PC-3 (cell line): ENCODE data around the gene TGOLN2. TPM values are rescaled to one million over a fixed set of nuclear protein-coding genes. Genes with fewer than 3 reads are reported as not detected.
A peak's percentile ranks its signal among the peaks of the same experiment; 100 is the strongest.

Source experiments
- ATAC-seq: fragments of 200-7000 bp; cut with Tn5 transposase; 2 replicates; pipeline ENCODE4 v1.9.1; 2020; ENCODE audit warnings: mild to moderate bottlenecking, moderate library complexity
- BruUV-seq: library from RNA; stranded (reverse); fragments of 400-500 nt; replicated peaks from 2 replicates; lab custom pipeline; 2021; lab: Mats Ljungman, UMichigan
- CTCF ChIA-PET: fragments of 300-600 bp; sonication (Branson Sonifier 250); formaldehyde crosslinking; loops from one replicate; lab custom pipeline; 2022; ENCODE audit warnings: antibody characterized with exemption; lab: Charles Lee
- POLR2A ChIA-PET: fragments of 300-600 bp; sonication (Branson Sonifier 250); formaldehyde crosslinking; loops from one replicate; lab custom pipeline; 2022; ENCODE audit warnings: antibody characterized with exemption; ENCODE audit not compliant: unreplicated experiment; lab: Charles Lee
- DNase-seq: peaks from one replicate; pipeline ENCODE4 v3.0.0-alpha.2; 2015
- H2AFZ ChIP-seq: fragments of 300-600 bp; sonication (generic); 2 replicates; pipeline ENCODE4 v1.6.0; 2016; ENCODE audit warnings: antibody characterized with exemption, low read length
- H3F3A ChIP-seq: fragments of 300-600 bp; sonication (generic); one replicate; pipeline ENCODE4 v1.6.0; 2017; ENCODE audit warnings: antibody characterized with exemption, low read length, control low read depth, mild to moderate bottlenecking; ENCODE audit not compliant: unreplicated experiment
- H3K27ac ChIP-seq: fragments of 300-600 bp; sonication (generic); 2 replicates; pipeline ENCODE4 v1.5.1; 2016; ENCODE audit warnings: mild to moderate bottlenecking, low read length
- H3K27me3 ChIP-seq: fragments of 300-600 bp; sonication (generic); 2 replicates; pipeline ENCODE4 v1.6.1; 2016; ENCODE audit warnings: low read length, mixed read lengths
- H3K36me3 ChIP-seq: fragments of 300-600 bp; sonication (generic); 2 replicates; pipeline ENCODE4 v1.6.1; 2016; ENCODE audit warnings: low read depth, mixed run types, low read length, mixed read lengths
- H3K4me1 ChIP-seq: fragments of 300-600 bp; sonication (generic); 2 replicates; pipeline ENCODE4 v1.5.1; 2016; ENCODE audit warnings: low read length; ENCODE audit not compliant: insufficient read depth
- H3K4me2 ChIP-seq: fragments of 300-600 bp; sonication (generic); 2 replicates; pipeline ENCODE4 v1.6.0; 2016; ENCODE audit warnings: low read length
- H3K4me3 ChIP-seq: fragments of 300-600 bp; sonication (generic); 2 replicates; pipeline ENCODE4 v1.5.1; 2016; ENCODE audit warnings: mild to moderate bottlenecking, low read length, mixed read lengths
- H3K79me2 ChIP-seq: fragments of 300-600 bp; sonication (generic); 2 replicates; pipeline ENCODE4 v1.6.1; 2017; ENCODE audit warnings: low read length, mixed read lengths
- H3K9ac ChIP-seq: fragments of 300-600 bp; sonication (generic); 2 replicates; pipeline ENCODE4 v1.6.0; 2016; ENCODE audit warnings: mild to moderate bottlenecking, low read length
- H3K9me2 ChIP-seq: fragments of 300-600 bp; sonication (generic); replicated peaks from 2 replicates; pipeline ENCODE4 v1.6.1; 2016; ENCODE audit warnings: mixed run types, low read length, mixed read lengths
- H3K9me3 ChIP-seq: fragments of 300-600 bp; sonication (generic); 2 replicates; pipeline ENCODE4 v1.6.1; 2016; ENCODE audit warnings: low read length, mixed read lengths
- H4K20me1 ChIP-seq: fragments of 300-600 bp; sonication (generic); 2 replicates; pipeline ENCODE4 v1.6.1; 2016; ENCODE audit warnings: low read length, mixed read lengths
- EZH2 ChIP-seq: fragments of 300-600 bp; sonication (generic); IDR thresholded peaks from one replicate; pipeline ENCODE4 v1.6.1; 2017; ENCODE audit warnings: antibody characterized with exemption, mild to moderate bottlenecking, low read length; ENCODE audit not compliant: unreplicated experiment
- EZH2phosphoT487 ChIP-seq: fragments of 300-600 bp; sonication (generic); IDR thresholded peaks from 2 replicates; pipeline ENCODE4 v1.6.1; 2018; ENCODE audit warnings: mild to moderate bottlenecking, antibody characterized with exemption, low read length, borderline replicate concordance
- intact Hi-C: fragments of 100-400 bp; cut with micrococcal nuclease; formaldehyde crosslinking; loops from 2 replicates; pipeline ENCODE4 v1.9.0; 2023
- total RNA-seq: library from RNA; depleted of rRNA; stranded (reverse); fragments of >200 nt; gene quantifications from 2 replicates; pipeline ENCODE4 v1.2.3, GENCODE V29; 2014
- TF ChIP-seq, protein P1 (sequence below): fragments of 300-600 bp; sonication (generic); conservative IDR thresholded peaks from 2 replicates; pipeline ENCODE4 v1.5.1; 2017; ENCODE audit warnings: antibody characterized with exemption, low read depth, mild to moderate bottlenecking, low read length

Gene TGOLN2
- total RNA-seq, 1 experiment from 2014 or later = 48.9 TPM

DNA sequence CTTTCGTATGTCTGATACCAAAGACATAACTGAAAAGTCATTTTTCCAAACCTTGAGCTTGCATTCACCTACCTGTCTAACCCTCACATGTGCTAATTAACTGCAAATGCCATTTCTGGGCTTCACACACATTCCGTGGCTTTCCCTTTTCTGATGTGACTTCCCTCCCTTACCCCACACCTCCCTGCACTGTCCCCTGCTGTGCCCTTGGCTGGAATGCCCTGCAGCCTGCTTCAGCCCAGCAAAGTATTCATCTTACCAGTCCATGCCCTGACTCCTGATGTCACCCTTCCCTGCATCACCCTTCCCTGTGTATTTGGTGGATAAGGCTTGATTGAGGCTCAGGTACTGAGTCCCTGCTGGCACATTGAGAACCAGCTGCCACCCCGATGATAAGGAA is 14.4 kb upstream of the TGOLN2 start:
- Histone ChIP-seq H3K9me2 (no peaks in the 10 kb centered on the region), H3K36me3 (peaks cover 22% of the 10 kb centered on the region), H3K4me1 (no peaks in the 10 kb centered on the region; the same call in 1 of the 2 replicates), H3K79me2 (no peaks in the 10 kb centered on the region), H4K20me1 (no peaks in the 10 kb centered on the region), H3K27ac (no peak overlapping the region), H3K9ac (no peak overlapping the region), H3F3A (no peaks in the 10 kb centered on the region), H3K4me3 (no peak overlapping the region), H3K27me3 (no peaks in the 10 kb centered on the region), H2AFZ (no peak overlapping the region), H3K4me2 (no peak overlapping the region), H3K9me3 (no peaks in the 10 kb centered on the region)
- ChIA-PET POLR2A (interaction anchor here (0.6 kb wide), 1 partner anchor 206 kb away, joined by 3 read pairs; no protein-coding TSS in a partner anchor), CTCF (no interaction called here)
- DNase-seq (no peak), ATAC-seq (peak; percentile 4; the same call in 1 of the 2 replicates)
- no peak for TF ChIP-seq EZH2phosphoT487
- TF ChIP-seq, protein P1, sequence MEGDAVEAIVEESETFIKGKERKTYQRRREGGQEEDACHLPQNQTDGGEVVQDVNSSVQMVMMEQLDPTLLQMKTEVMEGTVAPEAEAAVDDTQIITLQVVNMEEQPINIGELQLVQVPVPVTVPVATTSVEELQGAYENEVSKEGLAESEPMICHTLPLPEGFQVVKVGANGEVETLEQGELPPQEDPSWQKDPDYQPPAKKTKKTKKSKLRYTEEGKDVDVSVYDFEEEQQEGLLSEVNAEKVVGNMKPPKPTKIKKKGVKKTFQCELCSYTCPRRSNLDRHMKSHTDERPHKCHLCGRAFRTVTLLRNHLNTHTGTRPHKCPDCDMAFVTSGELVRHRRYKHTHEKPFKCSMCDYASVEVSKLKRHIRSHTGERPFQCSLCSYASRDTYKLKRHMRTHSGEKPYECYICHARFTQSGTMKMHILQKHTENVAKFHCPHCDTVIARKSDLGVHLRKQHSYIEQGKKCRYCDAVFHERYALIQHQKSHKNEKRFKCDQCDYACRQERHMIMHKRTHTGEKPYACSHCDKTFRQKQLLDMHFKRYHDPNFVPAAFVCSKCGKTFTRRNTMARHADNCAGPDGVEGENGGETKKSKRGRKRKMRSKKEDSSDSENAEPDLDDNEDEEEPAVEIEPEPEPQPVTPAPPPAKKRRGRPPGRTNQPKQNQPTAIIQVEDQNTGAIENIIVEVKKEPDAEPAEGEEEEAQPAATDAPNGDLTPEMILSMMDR = no peak
- TF ChIP-seq EZH2 = no peak
- intact Hi-C loops = no loop called here
- BruUV-seq = no TSS peak

DNA sequence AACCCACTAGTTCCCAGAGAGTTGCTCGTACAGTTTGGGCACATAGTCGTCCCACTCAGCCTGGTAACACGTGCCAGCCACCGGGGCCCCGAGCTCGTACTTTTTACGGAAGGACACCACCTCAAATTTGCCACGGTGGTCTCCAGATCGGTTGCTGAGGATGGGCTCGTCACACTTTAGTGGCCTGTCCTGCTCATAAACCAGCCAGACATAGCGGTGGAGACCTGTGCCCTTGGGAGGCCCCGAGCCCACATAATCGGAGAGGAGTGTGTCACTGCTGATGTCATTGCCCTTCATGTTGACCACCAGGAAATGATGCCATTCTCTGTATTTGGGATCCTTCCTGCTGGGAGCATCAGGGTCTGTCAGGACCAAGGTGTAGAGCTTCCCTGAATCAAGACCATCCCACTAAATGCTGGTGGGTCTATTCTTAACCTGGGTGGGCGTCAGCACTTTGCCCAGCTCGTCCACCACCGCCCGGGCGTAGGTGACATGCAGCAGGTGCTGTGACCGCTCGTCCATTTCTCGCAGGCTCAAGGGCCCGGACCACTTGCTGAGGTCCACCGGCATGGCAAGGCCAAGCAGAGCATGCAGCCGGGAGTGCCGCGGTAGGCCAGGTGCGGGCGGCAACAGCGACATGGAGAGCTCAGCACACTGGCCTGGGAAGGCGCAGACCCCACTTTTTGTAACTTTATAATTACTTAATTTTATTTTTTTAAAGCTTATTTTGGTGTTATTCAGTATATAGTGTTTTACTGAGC is 13.7 kb upstream of the TGOLN2 start:
- TF ChIP-seq, protein P1 = no peak
- no peak for TF ChIP-seq EZH2phosphoT487
- TF ChIP-seq EZH2 = no peak
- H3F3A ChIP-seq = no peaks in the 10 kb centered on the region
- no TSS peak for BruUV-seq
- ATAC-seq (no peak), DNase-seq (no peak)
- H3K36me3 ChIP-seq = peaks cover 15% of the 10 kb centered on the region
- H3K27ac ChIP-seq = no peak overlapping the region
- no peak overlapping the region for H3K9ac ChIP-seq
- no peaks in the 10 kb centered on the region; the same call in 1 of the 2 replicates for H3K4me1 ChIP-seq
- no peaks in the 10 kb centered on the region for H3K9me2 ChIP-seq
- no peak overlapping the region for H2AFZ ChIP-seq
- POLR2A ChIA-PET = interaction anchor here (0.6 kb wide), 1 partner anchor 206 kb away, joined by 3 read pairs; no protein-coding TSS in a partner anchor
- no peaks in the 10 kb centered on the region for H3K27me3 ChIP-seq
- no peaks in the 10 kb centered on the region for H3K79me2 ChIP-seq
- intact Hi-C loops = no loop called here
- H3K9me3 ChIP-seq = no peaks in the 10 kb centered on the region
- H3K4me3 ChIP-seq = no peak overlapping the region
- H4K20me1 ChIP-seq = no peaks in the 10 kb centered on the region
- CTCF ChIA-PET = no interaction called here
- H3K4me2 ChIP-seq = no peak overlapping the region
